NCI-H2171 (cell line): Measurements from ENCODE around the gene TEAD1.
A peak's percentile ranks its signal among the peaks of the same experiment; 100 is the strongest.
"Not testable (repeated sequence)": the region's sequence is repeated elsewhere in the genome, so short reads cannot be mapped to it uniquely, and the experiment has no call there.

Source experiments
- DNase-seq: peaks from one replicate; lab custom pipeline; 2025; lab: John Stamatoyannopoulos, UW

TEAD1 gene

GRCh38 chr11:12737024-12737423, 62.8 kb downstream of the TEAD1 start:
- DNase-seq: no peak

GRCh38 chr11:12741671-12742216, 67.5 kb downstream of the TEAD1 start:
- DNase-seq: no peak

GRCh38 chr11:12743834-12744449, 69.7 kb downstream of the TEAD1 start:
- DNase-seq: no peak

- no peak for DNase-seq
Measured at GRCh38 chr11:12744826-12745502, 70.7 kb downstream of the TEAD1 start.

GRCh38 chr11:12745787-12746186, 71.6 kb downstream of the TEAD1 start:
- DNase-seq: no peak

- DNase-seq: peak; percentile 76
Measured at GRCh38 chr11:12746593-12747097, 72.4 kb downstream of the TEAD1 start.

- no peak for DNase-seq
Measured at GRCh38 chr11:12748561-12748960, 74.3 kb downstream of the TEAD1 start.

- DNase-seq: no peak
Measured at GRCh38 chr11:12749442-12749841, 75.2 kb downstream of the TEAD1 start.

GRCh38 chr11:12750181-12750580, 76.0 kb downstream of the TEAD1 start:
- no peak for DNase-seq

GRCh38 chr11:12752868-12753524, 78.8 kb downstream of the TEAD1 start:
- no peak for DNase-seq

- no peak for DNase-seq
Measured at GRCh38 chr11:12754021-12754420, 79.8 kb downstream of the TEAD1 start.

GRCh38 chr11:12754582-12755234, 80.5 kb downstream of the TEAD1 start:
- DNase-seq: no peak

GRCh38 chr11:12755510-12756453, 81.6 kb downstream of the TEAD1 start:
- DNase-seq: no peak

- DNase-seq: no peak
Measured at GRCh38 chr11:12756454-12756806, 82.2 kb downstream of the TEAD1 start.

- DNase-seq: no peak
Measured at GRCh38 chr11:12756867-12757266, 82.6 kb downstream of the TEAD1 start.

GRCh38 chr11:12757416-12757815, 83.2 kb downstream of the TEAD1 start:
- DNase-seq: no peak

GRCh38 chr11:12758117-12758516, 83.9 kb downstream of the TEAD1 start:
- not testable (repeated sequence) for DNase-seq

GRCh38 chr11:12761029-12761428, 86.8 kb downstream of the TEAD1 start:
- no peak for DNase-seq

GRCh38 chr11:12762278-12762677, 88.1 kb downstream of the TEAD1 start:
- DNase-seq: no peak

- DNase-seq: no peak
Measured at GRCh38 chr11:12762696-12763324, 88.6 kb downstream of the TEAD1 start.
